ENCODE data around the gene FAM124A.

The FAM124A gene, protein sequence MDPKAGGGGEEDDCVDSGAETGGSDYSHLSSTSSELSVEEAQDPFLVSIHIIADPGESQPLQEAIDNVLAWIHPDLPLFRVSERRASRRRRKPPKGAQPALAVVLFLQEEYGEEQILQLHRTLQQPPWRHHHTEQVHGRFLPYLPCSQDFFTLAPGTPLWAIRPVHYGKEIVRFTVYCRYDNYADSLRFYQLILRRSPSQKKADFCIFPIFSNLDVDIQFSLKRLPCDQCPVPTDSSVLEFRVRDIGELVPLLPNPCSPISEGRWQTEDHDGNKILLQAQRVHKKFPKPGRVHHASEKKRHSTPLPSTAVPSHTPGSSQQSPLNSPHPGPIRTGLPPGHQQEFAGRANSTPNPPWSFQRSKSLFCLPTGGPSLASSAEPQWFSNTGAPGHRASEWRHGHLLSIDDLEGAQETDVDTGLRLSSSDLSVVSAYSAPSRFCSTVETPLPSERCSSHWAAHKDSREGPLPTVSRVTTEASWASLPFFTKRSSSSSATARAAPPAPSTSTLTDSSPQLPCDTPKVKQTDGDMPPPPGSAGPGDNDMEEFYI

GRCh38 chr13:51222037-51222685, at the start of gene FAM124A:
Gene FAM124A, plus strand, starts transcription at chr13:51222398. Its CDS starts 104 bp downstream, at chr13:51222502.
- no peak for FAIRE-seq

- FAIRE-seq = no peak
Observed at GRCh38 chr13:51175021-51175420, 47.2 kb upstream of the FAM124A start.

- no peak for FAIRE-seq
Observed at GRCh38 chr13:51175639-51176038, 46.6 kb upstream of the FAM124A start.

DNA sequence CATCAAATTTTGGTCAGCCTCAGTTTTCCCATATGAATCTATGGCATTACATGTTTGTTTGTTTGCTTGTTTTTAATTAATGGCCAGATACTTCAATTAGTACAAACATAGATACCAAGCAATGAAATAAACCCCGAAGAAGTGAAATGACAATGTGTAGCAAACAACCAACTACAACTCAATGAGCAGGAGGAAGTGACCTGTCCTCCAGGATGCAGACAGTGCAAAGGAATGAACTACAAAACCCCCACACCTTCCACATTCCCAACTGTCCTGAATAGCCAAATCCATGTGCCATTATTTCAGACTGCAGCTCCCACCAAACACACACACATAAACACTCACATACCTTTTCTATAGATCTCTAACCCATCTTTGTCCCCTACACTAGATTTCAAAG, 45.0 kb upstream of the FAM124A start:
- no peak for FAIRE-seq

DNA sequence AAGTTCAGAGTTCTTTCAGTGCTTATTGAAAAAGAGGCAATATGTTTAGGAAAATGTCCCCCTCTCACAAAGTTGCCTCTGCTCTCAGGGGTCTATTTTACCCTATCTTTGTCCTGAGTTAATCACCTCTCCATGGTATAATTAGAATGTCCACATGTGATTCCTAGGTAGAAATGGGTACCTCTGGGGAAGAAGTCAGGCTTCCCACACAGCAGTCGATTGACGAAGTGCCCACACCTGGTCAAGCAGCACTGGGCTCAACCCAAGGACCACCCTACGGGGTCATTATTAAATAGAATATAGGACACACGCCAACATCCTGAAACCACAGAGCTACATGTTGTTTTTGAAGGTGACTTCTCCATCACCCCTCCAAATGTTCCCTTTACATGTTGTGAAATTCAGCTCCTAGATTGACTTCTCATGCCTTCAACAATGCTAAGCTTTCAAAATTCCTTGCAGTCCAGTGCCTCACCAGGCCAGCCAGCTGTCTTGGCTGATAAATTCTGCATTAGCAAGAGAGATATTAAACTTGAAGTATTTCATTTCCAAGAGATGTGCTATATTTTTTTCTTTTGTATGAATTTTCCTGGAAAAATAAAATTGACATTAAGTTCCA, 43.6 kb upstream of the FAM124A start:
- no peak for FAIRE-seq

- no peak for FAIRE-seq
Observed at GRCh38 chr13:51179432-51179971, 42.7 kb upstream of the FAM124A start.

- no peak for FAIRE-seq
Observed at GRCh38 chr13:51180853-51181511, 41.2 kb upstream of the FAM124A start.

- no peak for FAIRE-seq
Observed at GRCh38 chr13:51181786-51182383, 40.3 kb upstream of the FAM124A start.

GRCh38 chr13:51191743-51192142, 30.5 kb upstream of the FAM124A start:
- FAIRE-seq = no peak

DNA sequence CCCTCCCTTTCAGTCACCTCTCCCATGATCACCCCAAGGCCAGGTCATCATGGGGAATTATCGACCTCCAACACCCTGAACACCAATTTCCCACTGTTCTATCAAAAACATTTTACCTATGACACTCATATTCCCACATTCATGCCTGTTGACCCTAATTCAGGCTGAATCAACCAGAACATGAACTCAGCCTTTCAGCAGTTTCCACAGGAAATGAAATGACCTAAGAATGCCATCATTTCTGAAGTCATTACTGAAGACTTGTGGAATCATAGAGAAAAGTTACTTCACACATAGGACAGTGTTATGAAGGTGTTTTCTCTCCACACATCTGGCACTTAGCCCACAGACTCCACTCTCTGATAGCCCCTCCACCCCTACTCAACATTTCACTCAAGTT, 29.9 kb upstream of the FAM124A start:
- FAIRE-seq = no peak

GRCh38 chr13:51193387-51193786, 28.8 kb upstream of the FAM124A start:
- FAIRE-seq = no peak

- no peak for FAIRE-seq
Observed at GRCh38 chr13:51194942-51195341, 27.3 kb upstream of the FAM124A start.

GRCh38 chr13:51201886-51202285, 20.3 kb upstream of the FAM124A start:
- no peak for FAIRE-seq

GRCh38 chr13:51202477-51203046, 19.6 kb upstream of the FAM124A start:
- no peak for FAIRE-seq

- FAIRE-seq = no peak
Observed at GRCh38 chr13:51206584-51206983, 15.6 kb upstream of the FAM124A start.

- no peak for FAIRE-seq
Observed at GRCh38 chr13:51207881-51208280, 14.3 kb upstream of the FAM124A start.

DNA sequence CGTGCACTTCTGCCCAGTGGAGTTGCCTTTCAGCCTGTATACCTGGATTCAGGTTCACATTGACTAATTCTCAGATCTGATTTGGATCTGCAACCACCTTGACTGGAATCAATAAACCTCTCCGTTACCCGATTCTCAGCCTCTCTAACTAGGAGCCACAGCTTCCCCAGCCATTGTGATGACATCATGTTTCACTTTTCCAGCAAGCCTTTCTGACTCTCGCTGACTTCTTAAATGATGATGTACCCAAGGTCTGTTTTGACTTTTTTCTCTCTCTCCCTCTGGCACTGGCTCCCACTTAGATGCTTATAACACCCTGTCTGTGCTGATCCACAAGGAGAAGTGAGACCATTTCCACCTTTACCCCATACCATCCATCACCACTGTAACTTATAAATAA, 13.5 kb upstream of the FAM124A start:
- no peak for FAIRE-seq

GRCh38 chr13:51211910-51212309, 10.3 kb upstream of the FAM124A start:
- no peak for FAIRE-seq

DNA sequence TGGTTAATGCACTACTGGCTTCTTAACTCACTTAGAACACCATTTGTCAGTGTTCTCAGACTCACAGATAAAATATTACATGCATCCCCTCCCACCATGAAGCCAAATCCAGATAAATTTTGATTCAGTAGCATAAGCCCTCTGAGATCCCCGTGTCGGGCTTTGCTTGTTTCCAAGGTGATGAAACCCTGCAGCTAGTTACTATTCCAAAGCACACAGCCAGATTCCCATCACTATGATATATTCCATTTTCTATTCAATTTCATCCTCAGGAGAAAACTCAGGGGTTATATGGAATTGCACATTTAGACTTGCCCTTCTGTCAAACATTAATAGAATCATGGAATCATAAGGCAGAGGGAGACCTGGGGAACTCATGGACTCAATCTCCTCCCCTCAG, 9.4 kb upstream of the FAM124A start:
- FAIRE-seq = no peak

- no peak for FAIRE-seq
Observed at GRCh38 chr13:51213173-51213728, 8.9 kb upstream of the FAM124A start.

GRCh38 chr13:51218626-51219025, 3.6 kb upstream of the FAM124A start:
- no peak for FAIRE-seq

DNA sequence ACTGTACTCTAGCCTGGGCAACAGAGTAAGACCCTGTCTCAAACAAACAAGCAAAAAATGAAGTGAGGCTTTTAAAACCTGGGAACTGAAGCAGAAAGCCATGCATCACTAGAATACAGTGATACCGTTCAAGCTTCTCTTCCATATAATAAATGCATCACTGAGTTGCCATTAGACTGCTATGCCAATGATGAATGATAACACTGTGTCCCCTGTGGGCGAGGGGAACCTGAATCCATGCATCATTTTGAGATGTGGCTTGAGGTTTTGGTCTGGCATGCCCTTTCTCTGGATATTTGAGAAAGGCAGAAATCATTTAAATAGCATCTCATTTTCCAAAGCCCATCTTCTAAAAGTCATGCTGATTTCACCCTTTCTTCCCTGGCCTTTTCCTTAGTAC, 1.5 kb upstream of the FAM124A start:
- no peak for FAIRE-seq
